ENCODE measurements around the gene BMP6. TPM values are rescaled to one million over a fixed set of nuclear protein-coding genes. Genes with fewer than 3 reads are reported as not detected.

The BMP6 gene
- total and polyA plus RNA-seq, 2 of the 4 experiments (the other 2 are of a cell fraction), result 0.18 to 0.19 TPM

DNA sequence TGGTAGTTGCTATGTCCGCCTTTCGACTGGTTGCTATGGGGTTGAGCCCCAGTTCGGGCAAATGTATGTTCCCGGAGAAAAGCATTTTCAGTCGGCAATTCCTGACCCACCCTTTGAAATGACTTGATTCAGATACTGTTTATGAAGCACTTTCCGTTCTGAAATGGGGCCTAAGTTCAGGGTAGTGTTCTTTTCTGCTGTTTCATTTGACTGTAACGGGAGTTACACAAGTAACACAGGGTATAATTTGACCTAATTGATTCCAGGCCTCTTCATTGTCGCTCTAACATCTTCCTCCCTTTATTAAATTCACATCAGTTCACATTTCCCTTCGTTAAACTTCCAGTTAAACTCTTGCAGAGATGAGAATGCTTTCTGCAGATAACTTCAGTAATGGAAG is 85.5 kb downstream of the BMP6 start:
- Histone ChIP-seq H2BK15ac (ENCODE audit: low read depth, low read length) (no peak overlapping the region), H3K14ac (replicated peaks; ENCODE audit: low read depth, low read length) (no peak overlapping the region), H3K56ac (ENCODE audit: extremely low read depth, insufficient read depth, low read length) (no peak overlapping the region), H3K27ac (ENCODE audit: insufficient read depth, low read length) (no peak overlapping the region), H3K4me2 (ENCODE audit: low read depth, low read length) (no peak overlapping the region), H4K91ac (ENCODE audit: insufficient read depth, low read depth, low read length) (no peak overlapping the region), H3K18ac (ENCODE audit: low read depth, low read length) (no peak overlapping the region), H3K9me3 (ENCODE audit: control insufficient read depth, insufficient read depth, low read length) (no peaks in the 10 kb centered on the region), H2AK5ac (ENCODE audit: low read depth, low read length) (no peak overlapping the region), H2BK5ac (ENCODE audit: low read depth, low read length, poor library complexity, severe bottlenecking) (no peak overlapping the region), H3K79me1 (ENCODE audit: low read depth in 1 of 2, low read length in 2 of 2) (no peaks in the 10 kb centered on the region), H2BK120ac (ENCODE audit: low read depth, low read length) (no peak overlapping the region), H4K8ac (ENCODE audit: low read depth in 2 of 2, low read length in 2 of 2) (no peak overlapping the region), H3K4me1 (ENCODE audit: control insufficient read depth, insufficient read depth, low read length) (no peaks in the 10 kb centered on the region), H4K20me1 (ENCODE audit: insufficient read depth, low read length) (no peaks in the 10 kb centered on the region), H4K5ac (ENCODE audit: low read depth, low read length) (no peak overlapping the region), H2AFZ (replicated peaks; ENCODE audit: low read length, poor library complexity) (no peak overlapping the region), H3K23ac (ENCODE audit: low read depth, low read length) (no peak overlapping the region), H2BK20ac (ENCODE audit: low read depth, low read length) (no peak overlapping the region), H3K9me1 (ENCODE audit: insufficient read depth, low read length) (no peaks in the 10 kb centered on the region), H2AK9ac (replicated peaks; ENCODE audit: low read depth, low read length, poor library complexity) (no peak overlapping the region), H3K9ac (ENCODE audit: low read depth, low read length) (no peak overlapping the region), H3K4ac (ENCODE audit: low read depth, low read length) (no peak overlapping the region), H3K4me3 (ENCODE audit: insufficient read depth, low read depth, low read length) (no peak overlapping the region), H3K36me3 (ENCODE audit: control insufficient read depth, insufficient read depth, low read length) (no peaks in the 10 kb centered on the region), H3K27me3 (ENCODE audit: control insufficient read depth, insufficient read depth, low read length) (peaks cover 1% of the 10 kb centered on the region)
- DNase-seq, result no peak
- TF ChIP-seq USF2 (IDR thresholded peaks at IDR 0.05; ENCODE audit: low read depth, low read length) (no peak), FOS (IDR thresholded peaks at IDR 0.05; ENCODE audit: low read depth, low read length) (no peak), CTCF (conservative IDR thresholded peaks at IDR 0.05; ENCODE audit: low read depth, low read length) (no peak), RFX5 (IDR thresholded peaks at IDR 0.05; ENCODE audit: low read depth, low read length) (no peak), BHLHE40 (IDR thresholded peaks at IDR 0.05; ENCODE audit: low read depth, low read length) (no peak), POLR2A (IDR thresholded peaks at IDR 0.05; ENCODE audit: low read depth, low read length) (no peak), CEBPB (IDR thresholded peaks at IDR 0.05; ENCODE audit: low read depth, low read length) (no peak), RAD21 (IDR thresholded peaks at IDR 0.05; ENCODE audit: low read length) (no peak), ELK1 (IDR thresholded peaks at IDR 0.05; ENCODE audit: borderline replicate concordance, low read depth, low read length) (no peak), MAZ (IDR thresholded peaks at IDR 0.05; ENCODE audit: borderline replicate concordance, low read depth, low read length) (no peak), MXI1 (IDR thresholded peaks at IDR 0.05; ENCODE audit: borderline replicate concordance, low read depth, low read length) (no peak), SMC3 (IDR thresholded peaks at IDR 0.05; ENCODE audit: low read depth, low read length) (no peak), RCOR1 (IDR thresholded peaks at IDR 0.05; ENCODE audit: insufficient replicate concordance, low read length) (no peak)
- POLR2A ChIA-PET (ENCODE audit: unreplicated experiment), result no interaction called here
- in situ Hi-C loops (cut with MboI; ENCODE audit: low sequenced_read_pairs), result no loop called here
- CTCF ChIA-PET, result no interaction called here
- dilution Hi-C loops (cut with HindIII; ENCODE audit: low sequenced_read_pairs, unreplicated experiment), result no loop called here
- 74% methylated on average over 5 of the region's 9 CpGs; no CpG with 5 or more reads in 1 of the 2 experiments for WGBS, 2 experiments (ENCODE audit: extremely low coverage in 2 of 2, insufficient read length in 1 of 2)
- BruUV-seq (replicated peaks), result no TSS peak
- intact Hi-C loops (cut with micrococcal nuclease), result no loop called here
- no peak for ATAC-seq (ENCODE audit: low read depth)
